GM19328 (cell line): ENCODE results near the gene LRRC49.

Experiments
- ATAC-seq: cut with Tn5 transposase; IDR thresholded peaks from one replicate; pipeline ENCODE4 v1.9.1; 2021; ENCODE audit warnings: mild to moderate bottlenecking, moderate library complexity; ENCODE audit not compliant: unreplicated experiment

Gene LRRC49

DNA sequence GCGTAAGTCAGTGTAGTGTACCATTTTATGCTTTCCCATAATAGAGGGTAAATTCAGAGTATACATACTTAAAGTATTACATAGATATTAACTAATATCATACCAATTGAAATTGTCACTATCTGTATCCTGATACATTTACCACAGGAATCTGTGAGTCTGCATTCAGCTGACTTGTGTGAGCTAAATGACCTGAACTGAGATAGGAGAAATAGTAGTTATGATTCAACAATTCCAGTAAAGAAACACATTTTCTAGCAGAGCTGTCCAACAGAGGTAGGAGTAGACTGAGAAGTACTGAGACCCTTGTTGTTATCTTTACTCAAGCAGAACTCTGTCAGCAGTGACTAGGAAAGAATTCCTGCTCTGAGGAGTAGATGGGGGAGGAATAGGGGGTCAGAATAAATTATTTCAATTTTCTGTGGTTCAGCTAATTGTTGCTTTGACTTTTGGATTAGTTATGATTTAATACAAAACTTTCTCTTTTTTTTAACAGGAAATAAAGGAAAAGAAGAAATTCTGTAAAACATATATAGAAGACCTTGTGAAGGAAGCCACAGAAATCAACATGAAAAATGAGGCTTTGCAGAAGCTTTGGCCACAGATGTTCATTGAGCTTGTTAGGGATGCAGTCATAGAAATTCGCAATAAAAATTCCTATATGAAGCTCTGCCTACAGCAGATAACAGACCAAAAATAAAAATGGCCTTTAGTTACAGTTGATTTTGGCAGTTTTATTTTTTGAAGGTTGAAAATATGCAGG is 156.5 kb downstream of the LRRC49 start:
- ATAC-seq = no peak

DNA sequence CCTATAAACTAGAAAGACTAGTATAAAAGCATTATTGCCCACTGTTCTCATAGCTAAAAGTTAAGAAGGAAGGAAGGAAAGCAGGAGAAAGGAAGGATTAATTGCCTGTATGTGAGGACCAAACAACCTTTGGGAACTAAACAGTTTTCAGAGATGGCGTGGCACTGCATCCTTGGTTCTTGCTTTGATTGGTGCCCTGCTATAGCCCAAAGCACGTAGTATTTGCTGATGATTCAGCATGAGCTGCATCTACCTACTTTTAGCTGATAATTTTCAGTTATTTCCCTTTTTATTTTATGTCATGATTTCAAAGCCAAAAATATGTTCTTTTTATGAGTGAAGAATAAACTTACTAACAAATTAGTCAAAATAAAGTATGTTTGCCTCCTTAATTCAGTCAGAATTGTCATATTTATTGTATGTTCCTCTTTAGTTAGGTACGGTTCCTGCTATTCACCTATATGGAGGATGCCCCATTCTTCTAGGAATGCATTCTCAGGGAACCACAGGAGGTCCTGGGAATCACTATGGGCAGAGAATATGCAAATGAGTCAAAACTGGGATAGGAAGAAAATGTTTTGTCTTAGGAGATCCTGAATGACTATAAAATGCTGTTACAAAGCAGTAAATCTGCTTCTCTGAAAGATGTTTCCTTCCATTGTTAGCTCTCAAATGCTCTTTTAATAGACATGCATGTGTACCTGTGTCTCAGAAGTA is 157.2 kb downstream of the LRRC49 start:
- no peak for ATAC-seq

DNA sequence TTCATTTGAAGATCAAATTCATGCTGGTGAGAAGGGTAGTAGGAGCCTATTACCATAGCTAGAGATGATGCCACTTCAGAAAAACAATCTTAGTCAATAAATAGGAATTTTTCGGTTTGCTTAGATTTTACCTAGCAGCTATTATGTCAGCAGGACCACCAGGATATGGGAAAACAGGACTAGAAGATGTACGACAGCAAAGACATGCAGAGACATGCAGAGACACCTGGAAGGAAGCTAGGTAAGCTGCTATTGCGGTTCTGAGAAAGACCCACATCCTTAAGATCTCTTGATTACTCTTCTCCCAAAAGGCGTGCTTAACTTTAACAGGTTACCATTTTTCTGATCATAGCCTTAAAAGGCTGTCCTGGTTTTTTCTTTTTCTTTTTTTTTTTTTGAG is 157.8 kb downstream of the LRRC49 start:
- no peak for ATAC-seq

DNA sequence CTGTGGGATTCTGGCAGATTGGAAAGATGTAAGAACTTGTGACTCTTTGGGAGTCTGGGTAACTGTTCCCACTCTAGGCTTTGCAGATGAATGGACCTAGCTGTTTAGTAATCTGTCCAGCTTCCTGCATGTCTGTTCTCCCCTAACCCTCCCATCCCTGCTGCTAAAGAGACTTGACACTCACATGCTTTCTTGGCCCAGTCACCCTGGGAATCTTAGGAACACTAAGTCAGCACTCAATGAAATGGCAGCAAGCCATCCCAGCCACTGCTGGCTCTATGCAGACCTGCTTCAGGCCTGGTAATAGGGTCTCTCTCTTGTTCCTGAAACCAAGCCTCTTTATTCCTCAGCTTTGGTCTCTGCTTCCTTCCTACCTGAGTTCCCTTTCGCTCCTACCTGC is 158.9 kb downstream of the LRRC49 start:
- no peak for ATAC-seq

DNA sequence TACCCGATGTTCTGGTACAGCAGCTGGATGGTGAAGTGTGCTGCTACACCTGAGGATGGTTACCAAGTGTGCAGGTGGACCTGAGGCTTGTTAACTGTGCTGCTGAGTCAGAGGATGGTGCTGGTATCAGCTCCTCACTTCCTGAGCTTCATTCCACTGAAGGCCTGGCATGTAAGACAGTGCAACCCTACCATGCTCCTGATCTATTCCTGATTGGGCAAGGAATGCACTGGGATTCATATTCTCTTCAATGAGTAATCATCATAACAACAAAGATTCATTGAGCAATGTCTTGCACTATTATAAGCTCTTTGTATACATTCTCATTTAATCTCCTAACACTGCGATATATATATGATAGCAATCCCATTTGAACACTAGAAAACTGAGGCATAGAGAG is 159.7 kb downstream of the LRRC49 start:
- no peak for ATAC-seq

DNA sequence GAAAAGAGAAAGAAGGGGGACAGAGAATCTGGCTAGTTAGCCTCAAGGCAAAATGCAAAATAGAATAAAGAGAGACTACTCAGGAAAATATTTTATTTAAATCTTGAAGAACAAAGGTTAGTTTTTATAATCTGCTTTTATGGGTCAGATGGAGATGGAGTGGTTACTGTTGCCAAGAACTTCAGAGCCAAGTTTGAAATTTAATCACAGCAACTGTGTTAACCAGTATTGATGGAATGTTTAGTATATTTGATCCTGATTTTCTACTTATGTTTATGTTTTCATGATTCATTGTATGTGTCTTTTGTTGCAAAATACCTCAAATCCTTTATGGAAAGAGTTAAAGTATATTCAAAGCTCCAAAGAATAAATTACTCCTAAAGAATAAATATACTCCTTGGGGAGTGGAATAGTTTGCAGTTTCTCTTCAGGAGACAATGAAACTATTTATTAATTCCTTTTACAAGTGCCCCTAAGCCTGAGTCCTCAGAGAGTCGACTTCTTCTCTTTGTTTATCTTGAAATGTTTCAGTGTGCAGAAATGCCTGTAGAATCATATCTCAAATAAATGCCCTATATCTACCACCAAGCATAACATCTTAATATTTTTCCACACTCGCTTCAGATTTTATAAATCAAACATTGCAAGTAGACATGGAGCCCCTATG is 161.8 kb downstream of the LRRC49 start:
- no peak for ATAC-seq

DNA sequence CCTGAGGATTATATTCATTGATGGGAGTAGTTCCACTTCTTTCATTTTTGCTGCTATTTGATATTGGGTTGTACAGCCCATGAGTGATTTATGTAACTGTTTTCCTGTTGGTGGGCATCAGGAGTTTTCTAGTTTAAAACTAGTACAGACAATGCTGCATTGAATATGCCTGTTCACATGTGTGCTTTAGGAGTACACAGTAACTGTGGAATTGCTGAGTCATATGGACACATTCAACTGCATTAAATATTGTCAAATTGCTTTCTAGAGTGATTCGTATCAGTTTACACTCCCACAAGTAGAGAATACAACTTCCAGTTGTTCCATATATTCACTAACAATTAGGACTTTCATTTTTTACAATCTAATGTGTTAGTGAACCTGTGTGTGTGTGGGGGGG is 162.8 kb downstream of the LRRC49 start:
- no peak for ATAC-seq

DNA sequence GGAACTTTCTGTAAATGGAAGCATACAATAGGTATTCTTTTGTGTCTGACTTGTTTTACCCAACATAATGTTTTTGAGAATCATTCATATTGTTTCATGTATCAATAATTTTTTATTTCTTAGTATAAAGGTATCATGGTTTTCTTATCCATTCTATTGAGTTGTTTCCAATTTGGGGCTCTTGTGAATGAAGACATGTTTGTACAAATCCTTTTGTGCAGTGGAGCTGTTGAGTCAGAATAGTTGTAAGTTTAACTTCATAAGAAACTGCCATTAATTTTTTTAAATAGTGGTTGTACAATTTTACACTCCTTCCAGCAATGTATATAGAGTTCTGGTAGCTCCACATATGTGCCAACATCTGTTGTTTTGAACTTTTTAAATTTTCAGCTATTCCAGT is 163.5 kb downstream of the LRRC49 start:
- ATAC-seq = no peak

DNA sequence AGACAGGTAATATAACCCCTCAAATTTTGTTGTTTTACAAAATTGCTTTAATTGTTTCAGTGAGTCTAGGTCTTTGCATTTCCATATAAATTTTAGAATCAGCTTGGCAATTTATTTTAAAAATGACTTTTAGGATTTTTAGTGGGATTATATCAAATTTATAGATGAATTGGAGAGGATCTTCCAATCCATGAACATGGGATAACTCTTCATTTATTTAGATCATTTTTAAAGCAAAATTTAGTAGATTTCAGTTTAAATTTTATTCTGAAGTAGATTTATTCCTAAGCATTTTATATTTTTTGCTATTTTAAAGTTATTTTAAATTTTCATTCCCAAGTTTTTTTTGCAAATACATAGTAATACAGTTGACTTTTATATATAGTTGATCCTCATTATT is 164.5 kb downstream of the LRRC49 start:
- no peak for ATAC-seq

DNA sequence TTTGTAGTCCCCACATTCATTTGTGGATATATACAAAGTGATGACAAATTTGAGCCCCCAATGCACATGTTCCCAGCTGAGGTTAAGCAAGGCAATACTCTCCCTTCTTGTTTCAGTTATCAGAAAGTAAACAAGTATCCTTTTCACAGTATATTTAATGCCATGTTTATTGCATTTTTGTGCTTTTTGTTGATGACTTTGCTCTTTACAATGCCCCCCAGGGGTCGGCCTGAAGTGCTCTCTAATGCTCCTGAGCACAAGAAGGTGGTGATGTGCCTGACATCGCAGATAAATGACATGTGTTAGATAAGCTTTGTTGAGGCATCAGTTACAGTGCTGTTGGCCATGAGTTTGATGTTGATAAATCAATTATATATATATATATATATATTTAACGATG is 165.0 kb downstream of the LRRC49 start:
- ATAC-seq = no peak

DNA sequence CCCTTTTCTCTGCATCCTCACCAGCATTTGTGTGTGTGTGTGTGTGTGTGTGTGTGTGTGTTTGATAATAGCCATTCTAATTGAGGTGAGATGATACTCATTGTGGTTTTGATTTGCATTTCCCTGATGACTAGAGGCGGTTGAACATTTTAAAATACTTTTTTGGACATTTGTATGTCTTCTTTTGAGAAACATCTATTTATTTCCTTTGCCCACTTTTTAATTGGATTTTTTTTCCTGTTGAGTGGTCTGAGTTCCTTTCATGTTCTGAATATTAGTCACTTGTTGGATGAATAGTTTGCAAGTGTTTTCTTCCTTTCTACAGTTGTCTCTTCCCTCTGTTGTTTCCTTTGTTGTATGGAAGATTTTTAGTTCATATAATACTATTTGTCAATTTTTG is 168.4 kb downstream of the LRRC49 start:
- ATAC-seq = no peak

DNA sequence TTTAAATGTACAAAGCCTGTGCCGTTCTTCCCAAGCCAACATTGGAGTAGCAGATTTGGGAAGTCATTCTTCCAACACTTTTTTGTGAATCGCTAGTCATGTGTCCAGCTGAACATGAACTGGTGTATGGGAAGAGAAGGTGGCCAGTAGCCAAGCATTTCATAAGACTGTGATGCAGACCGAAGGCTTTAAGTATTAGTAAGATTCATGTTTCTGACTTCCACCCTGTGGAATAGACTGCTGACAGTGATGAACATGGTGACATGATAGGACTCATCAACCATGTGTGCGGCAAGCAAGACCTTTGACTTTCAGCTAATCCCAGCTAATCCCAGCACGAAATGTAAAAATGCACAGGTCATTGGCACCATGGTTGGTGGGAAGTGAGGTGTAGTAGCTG is 174.4 kb downstream of the LRRC49 start:
- ATAC-seq = no peak

DNA sequence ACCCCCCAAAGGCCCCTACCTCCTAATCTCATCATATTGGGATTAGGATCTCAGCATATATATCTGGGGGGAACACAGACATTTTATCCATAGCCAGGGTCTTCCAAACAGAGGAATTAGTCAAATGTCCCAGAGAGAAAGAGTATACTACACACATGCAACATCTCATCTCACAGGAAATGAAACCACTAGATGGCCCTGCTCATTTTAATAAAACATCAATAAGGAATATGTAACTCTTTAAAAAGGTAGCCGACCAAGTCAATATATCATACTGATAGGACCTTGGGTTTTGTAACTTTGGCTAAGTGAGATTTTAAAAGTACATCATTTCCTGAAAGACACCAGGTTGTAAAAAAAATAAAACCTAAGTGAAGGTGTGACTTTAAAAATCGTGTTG is 177.1 kb downstream of the LRRC49 start:
- no peak for ATAC-seq

DNA sequence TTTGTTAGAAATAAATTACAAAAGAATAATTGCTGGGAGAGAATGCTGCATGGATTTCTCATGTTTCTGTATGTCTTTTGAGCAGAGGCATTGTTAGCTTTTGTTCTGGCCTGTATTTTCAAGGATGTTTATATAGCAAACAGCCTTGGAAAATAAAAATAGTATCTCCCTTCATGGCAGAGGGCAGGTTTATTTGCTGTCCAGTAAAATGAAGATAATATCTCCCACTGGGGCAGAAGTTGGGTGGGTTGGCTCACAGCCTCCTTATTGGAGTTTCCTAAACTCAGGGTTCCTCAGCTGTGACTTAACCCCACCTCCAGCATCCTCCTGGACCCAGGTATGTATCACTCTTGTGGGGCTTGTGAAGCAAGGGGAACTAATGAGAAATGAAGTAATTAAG is 178.9 kb downstream of the LRRC49 start:
- no peak for ATAC-seq

DNA sequence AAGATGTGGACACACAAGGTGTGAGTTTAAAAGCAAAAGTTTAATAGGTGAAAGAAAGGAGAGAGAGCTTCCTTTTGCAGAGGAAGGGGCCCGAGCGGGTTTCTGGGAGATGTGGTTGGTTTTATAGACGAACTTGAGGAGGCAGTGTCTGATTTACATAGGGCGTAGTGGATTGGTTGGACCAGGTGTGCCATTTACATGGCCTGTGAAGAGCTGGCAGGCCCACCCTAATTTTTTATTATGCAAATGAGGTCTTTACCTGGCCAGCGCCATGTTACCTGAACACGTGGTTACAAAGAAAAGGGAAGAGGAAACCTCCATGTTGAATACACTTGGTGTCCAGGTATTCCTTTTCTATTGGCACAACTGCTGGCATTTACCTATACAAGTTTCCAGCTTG is 179.8 kb downstream of the LRRC49 start:
- no peak for ATAC-seq

DNA sequence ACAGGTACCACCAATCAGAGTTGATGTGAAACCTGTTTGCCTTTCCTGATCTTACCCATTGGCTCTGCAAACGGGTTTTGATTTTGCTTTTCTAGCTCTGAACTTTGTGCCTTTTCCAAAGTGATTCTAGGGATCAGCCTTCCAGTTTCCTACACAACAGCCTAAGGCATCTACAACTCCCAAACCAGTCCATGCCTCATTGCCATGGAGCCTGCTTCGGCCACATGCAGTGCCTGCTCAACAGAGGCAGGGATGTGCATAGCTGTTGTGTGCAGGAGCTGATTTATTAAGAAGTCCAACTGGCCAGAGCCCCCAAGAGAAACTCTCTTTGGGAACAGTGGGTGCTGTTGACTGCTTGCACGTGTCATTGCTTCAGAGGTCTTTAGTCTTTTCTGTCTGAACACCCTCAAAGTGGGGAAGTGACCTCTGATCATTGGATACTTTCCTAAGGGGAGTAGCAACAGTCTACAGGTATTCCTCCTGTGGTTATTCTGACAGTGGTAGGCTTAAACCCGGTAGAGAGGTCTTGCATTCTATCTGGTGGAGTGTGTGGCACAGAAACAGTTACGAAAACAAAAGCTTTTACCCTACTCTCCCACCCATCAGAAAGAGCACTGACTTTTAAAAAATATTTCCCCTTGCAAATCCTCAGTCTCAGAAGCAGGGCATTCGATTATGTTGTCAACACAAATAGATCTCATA is 186.0 kb downstream of the LRRC49 start:
- no peak for ATAC-seq

DNA sequence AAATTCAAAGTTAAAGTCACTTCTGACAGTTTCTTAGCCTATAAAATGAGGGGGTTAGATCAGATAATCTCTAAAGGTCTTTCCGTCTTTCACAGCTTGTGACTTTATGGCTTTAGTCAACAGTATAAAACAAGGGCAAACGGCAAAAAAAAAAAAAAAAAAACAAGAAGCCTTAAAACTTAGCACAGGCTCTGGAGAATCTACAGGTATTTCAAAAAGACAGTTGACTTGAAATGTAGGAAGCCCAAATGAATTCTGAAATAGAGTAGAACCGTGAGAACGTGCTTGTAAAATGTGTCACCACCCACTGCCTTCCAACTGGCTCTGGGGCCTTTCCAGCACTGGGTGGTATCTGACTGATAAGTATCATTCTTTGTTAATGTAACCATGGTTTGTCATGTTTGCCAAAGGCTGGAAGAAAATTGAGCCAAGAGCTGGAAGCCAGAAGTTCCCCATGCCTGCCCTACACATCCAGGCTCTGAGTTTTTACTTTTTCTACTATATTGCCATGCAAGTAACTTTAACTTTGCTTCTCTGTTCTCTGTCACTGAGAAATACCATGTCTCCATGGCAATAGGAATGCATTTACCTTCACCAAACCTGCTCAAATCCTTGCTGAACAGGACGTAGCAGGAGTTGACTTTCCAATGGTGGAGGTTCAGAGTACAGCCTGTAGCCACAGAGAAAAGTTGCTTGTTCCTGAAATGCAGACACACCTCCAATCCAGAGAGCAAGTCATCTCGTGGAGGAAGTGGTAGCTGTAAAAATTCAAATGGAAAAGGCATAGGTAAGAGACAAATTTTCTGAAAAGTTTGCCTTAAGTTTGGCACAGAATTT is 186.8 kb downstream of the LRRC49 start:
- no peak for ATAC-seq

DNA sequence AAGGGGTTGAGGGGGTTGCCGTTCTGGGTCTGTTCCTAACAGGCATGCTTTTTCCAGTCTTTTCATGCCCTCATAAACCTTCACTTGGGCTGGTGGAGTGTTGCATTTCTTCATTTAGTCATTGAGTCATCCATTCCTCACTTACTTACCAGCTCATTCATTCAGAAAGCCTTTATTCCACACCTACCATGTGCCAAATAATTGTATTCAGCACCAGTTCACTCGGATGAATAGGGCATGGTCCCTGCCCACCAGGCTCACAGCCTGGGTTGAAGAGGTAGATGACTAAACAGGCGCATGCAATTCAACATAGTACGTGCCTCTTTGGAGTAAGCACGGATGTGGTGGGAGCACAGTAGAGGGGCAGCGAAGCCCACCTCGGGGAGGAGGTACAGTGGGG is 187.5 kb downstream of the LRRC49 start:
- no peak for ATAC-seq

DNA sequence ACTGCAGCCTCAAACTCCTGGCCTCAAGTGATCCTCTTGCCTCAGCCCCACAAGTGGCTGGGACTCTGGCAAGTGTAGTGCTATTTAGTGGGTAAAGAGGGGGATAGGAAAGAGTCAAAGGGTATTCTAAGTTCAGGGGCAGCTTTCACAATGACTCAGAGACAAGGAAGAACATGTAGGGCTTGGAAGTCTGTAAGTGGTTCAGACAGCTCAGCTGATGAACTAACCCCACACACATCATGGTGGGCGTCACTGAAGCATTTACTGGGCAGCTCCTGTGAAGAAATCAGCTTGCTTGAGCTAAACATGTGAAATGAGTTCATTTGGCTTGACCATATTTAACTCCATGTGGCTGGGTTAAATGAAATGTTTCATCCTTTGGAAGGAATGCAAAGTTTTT is 188.1 kb downstream of the LRRC49 start:
- no peak for ATAC-seq

DNA sequence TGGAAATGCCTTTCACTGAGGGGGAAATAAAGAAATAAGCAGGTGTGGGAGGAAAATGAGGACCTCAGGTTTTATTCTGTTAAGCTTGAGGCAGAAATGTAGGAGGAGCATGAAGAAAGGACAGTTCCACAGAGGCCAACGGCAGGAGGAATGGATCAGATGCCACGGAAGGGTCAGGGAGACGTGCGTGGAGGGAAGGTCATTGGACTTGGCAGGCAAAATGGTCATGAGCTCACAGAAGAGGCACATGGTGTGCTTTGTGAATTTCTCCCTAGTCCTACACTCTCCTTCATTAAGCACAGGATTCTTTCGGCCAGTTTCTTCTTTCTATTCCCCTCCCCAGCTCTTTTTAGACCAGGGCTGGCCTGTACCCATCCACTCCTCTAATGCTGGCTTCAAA is 190.2 kb downstream of the LRRC49 start:
- no peak for ATAC-seq

DNA sequence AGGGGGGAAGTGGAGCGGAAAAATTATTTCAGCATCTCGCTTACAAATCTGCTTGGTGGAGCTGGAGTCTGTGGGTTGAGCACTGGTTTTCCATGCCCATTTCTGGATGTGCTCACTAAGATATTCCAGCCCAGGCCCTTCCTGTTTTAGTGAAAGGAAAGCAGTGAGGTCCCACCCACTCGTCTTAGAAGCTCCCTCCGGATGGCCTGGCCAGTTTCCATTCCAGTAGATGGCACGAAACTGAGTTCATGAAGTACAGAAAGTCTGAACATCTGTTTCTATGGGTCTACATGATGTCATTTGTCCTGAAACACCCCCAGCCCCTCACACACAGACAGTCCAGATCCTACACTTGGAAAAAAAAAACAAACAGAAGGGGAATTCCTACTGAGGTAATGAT is 190.7 kb downstream of the LRRC49 start:
- ATAC-seq = no peak
